ENCODE measurements around the gene RANBP10. TPM values are rescaled to one million over a fixed set of nuclear protein-coding genes. Genes with fewer than 3 reads are reported as not detected.

The RANBP10 gene
- total and polyA plus RNA-seq, 9 of the 15 experiments (the other 6 are each of a cell fraction or from before 2014, with no cell fraction given): 0.61 to 19.3 (median 5.9) TPM

DNA sequence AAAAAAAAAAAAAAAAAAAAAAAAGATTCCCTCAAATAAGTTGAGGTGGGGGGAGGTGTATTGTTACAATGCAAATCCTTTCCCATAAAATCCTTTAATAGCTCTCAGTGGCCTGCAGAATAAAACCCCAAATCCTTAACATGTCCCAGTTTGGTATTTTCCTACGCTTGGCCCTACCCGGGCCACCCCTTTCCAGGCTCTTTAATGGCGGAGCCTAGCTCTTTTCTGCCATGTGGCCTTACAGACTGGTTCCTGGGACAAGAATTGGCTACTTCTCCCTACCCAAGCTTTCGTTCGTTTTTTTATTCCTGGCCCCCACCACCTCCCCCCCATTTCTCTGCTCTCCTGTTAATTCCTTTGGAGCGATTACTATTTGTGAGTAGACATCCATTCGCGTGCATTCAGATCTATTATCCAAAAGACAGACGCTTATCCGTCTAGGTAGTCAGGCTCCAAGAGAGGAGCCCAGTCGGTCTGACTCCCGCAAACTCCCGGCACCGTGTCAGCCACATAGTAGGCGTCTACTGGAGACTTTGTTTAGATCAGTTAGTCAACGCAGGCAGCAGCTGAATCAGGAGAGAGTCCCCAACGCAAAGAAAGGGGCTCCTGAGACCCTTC lies 34.9 kb upstream of the RANBP10 start (continued):
- TF ChIP-seq MEIS2 (IDR thresholded peaks at IDR 0.05; ENCODE audit: partially characterized antibody): no peak
- TF ChIP-seq, protein P1, sequence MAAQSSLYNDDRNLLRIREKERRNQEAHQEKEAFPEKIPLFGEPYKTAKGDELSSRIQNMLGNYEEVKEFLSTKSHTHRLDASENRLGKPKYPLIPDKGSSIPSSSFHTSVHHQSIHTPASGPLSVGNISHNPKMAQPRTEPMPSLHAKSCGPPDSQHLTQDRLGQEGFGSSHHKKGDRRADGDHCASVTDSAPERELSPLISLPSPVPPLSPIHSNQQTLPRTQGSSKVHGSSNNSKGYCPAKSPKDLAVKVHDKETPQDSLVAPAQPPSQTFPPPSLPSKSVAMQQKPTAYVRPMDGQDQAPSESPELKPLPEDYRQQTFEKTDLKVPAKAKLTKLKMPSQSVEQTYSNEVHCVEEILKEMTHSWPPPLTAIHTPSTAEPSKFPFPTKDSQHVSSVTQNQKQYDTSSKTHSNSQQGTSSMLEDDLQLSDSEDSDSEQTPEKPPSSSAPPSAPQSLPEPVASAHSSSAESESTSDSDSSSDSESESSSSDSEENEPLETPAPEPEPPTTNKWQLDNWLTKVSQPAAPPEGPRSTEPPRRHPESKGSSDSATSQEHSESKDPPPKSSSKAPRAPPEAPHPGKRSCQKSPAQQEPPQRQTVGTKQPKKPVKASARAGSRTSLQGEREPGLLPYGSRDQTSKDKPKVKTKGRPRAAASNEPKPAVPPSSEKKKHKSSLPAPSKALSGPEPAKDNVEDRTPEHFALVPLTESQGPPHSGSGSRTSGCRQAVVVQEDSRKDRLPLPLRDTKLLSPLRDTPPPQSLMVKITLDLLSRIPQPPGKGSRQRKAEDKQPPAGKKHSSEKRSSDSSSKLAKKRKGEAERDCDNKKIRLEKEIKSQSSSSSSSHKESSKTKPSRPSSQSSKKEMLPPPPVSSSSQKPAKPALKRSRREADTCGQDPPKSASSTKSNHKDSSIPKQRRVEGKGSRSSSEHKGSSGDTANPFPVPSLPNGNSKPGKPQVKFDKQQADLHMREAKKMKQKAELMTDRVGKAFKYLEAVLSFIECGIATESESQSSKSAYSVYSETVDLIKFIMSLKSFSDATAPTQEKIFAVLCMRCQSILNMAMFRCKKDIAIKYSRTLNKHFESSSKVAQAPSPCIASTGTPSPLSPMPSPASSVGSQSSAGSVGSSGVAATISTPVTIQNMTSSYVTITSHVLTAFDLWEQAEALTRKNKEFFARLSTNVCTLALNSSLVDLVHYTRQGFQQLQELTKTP (IDR thresholded peaks at IDR 0.05; ENCODE audit: low read depth in 1 of 2, partially characterized antibody in 2 of 2): peak in 1 of 2 experiments; percentile 55
- TF ChIP-seq PRDM10 (IDR thresholded peaks at IDR 0.05; ENCODE audit: partially characterized antibody): peak; percentile 89
- peak; percentile 48; the same call in 1 of the 2 replicates for TF ChIP-seq FOXJ2 (tag; IDR thresholded peaks at IDR 0.05)
- 0 out of 2 replicates have a peak, but pooled peaks have one; percentile 21 for TF ChIP-seq BACH1 (tag; IDR thresholded peaks at IDR 0.05)
- TF ChIP-seq MCM2 (IDR thresholded peaks at IDR 0.05; ENCODE audit: low read depth): no peak
- TF ChIP-seq NFIC (IDR thresholded peaks at IDR 0.05): 0 out of 2 replicates have a peak, but pooled peaks have one; percentile 59
- TF ChIP-seq L3MBTL2 (IDR thresholded peaks at IDR 0.05): peak; percentile 45; the same call in 1 of the 2 replicates
- TF ChIP-seq HDAC1 (IDR thresholded peaks at IDR 0.05): 0 out of 4 replicates have a peak, but pooled peaks of 1 of the 2 experiments have one; percentile 7
- TF ChIP-seq RERE (CRISPR knock-in tag; IDR thresholded peaks at IDR 0.05; ENCODE audit: borderline replicate concordance): no peak
